ENCODE data around the gene UFC1.
"Not testable (repeated sequence)": the region's sequence is repeated elsewhere in the genome, so short reads cannot be mapped to it uniquely, and the experiment has no call there.

The UFC1 gene
- total RNA-seq = 84.3 to 110 (median 93.8) reads per million in 4 donors

- DNase-seq = peak; percentile 64 to 92 (median 75)
Measured at GRCh38 chr1:161153682-161154337, at the start of gene UFC1. Gene UFC1 (plus strand): TSS chr1:161153978. CDS start chr1:161153998, 20 bp downstream.

GRCh38 chr1:161106431-161106830 is 47.3 kb upstream of the UFC1 start:
- no peak for DNase-seq

GRCh38 chr1:161111117-161111516 is 42.7 kb upstream of the UFC1 start:
- no peak for DNase-seq

- DNase-seq = no peak
Measured at GRCh38 chr1:161111527-161111926, 42.3 kb upstream of the UFC1 start.

- no peak for DNase-seq
Measured at GRCh38 chr1:161113915-161114314, 39.9 kb upstream of the UFC1 start.

- no peak for DNase-seq
Measured at GRCh38 chr1:161114556-161114955, 39.2 kb upstream of the UFC1 start.

- DNase-seq = peak in 1 of 5 donors; percentile 80
Measured at GRCh38 chr1:161115132-161115711, 38.6 kb upstream of the UFC1 start.

GRCh38 chr1:161115961-161116360 is 37.8 kb upstream of the UFC1 start:
- DNase-seq = not testable (repeated sequence)

GRCh38 chr1:161117759-161118581 is 35.8 kb upstream of the UFC1 start, which contains the start of the genes NIT1 and PFDN2:
Gene NIT1 (plus strand): TSS chr1:161118105. CDS start chr1:161118177, 72 bp downstream.
Gene PFDN2 (minus strand): TSS chr1:161118037. CDS start chr1:161118026, 11 bp downstream.
- DNase-seq = peak; percentile 70 to 87 (median 80)

- peak; percentile 30 to 79 (median 53) for DNase-seq
Measured at GRCh38 chr1:161119092-161119903, 34.5 kb upstream of the UFC1 start.

- no peak for DNase-seq
Measured at GRCh38 chr1:161121042-161121650, 32.6 kb upstream of the UFC1 start.

- no peak for DNase-seq
Measured at GRCh38 chr1:161121834-161122233, 31.9 kb upstream of the UFC1 start.

GRCh38 chr1:161122967-161123366 is 30.8 kb upstream of the UFC1 start:
- DNase-seq = no peak

- no peak for DNase-seq
Measured at GRCh38 chr1:161127649-161128048, 26.1 kb upstream of the UFC1 start.

GRCh38 chr1:161128591-161129420 is 25.0 kb upstream of the UFC1 start:
- no peak for DNase-seq

GRCh38 chr1:161130266-161130665 is 23.5 kb upstream of the UFC1 start:
- no peak for DNase-seq

- DNase-seq = peak in 1 of 5 donors; percentile 13
Measured at GRCh38 chr1:161131523-161132409, 22.0 kb upstream of the UFC1 start.

- DNase-seq = peak; percentile 83 to 96 (median 87)
Measured at GRCh38 chr1:161132410-161133219, 21.2 kb upstream of the UFC1 start, which contains the start of gene DEDD. Gene DEDD (minus strand): TSS chr1:161132667. CDS start chr1:161124462, 8,205 bp downstream.

GRCh38 chr1:161133220-161133740 is 20.5 kb upstream of the UFC1 start:
- no peak for DNase-seq
